HepG2 (cell line): ENCODE results near the gene CFAP119. TPM values are rescaled to one million over a fixed set of nuclear protein-coding genes. Genes with fewer than 3 reads are reported as not detected.

Experiments used
- CENPBD1 ChIP-seq: sonication (generic); formaldehyde crosslinking; IDR thresholded peaks from 2 replicates; pipeline ENCODE4 v1.8.0; 2022; ENCODE audit warnings: missing genetic modification reagents, low read depth, mild to moderate bottlenecking, borderline replicate concordance
- CHCHD3 ChIP-seq: sonication (generic); formaldehyde crosslinking; IDR thresholded peaks from 2 replicates; pipeline ENCODE4 v1.8.0; 2022; ENCODE audit warnings: mild to moderate bottlenecking, missing genetic modification reagents, moderate library complexity
- KAT2B ChIP-seq: fragments of 150-350 bp; IDR thresholded peaks from 2 replicates; pipeline ENCODE4 v1.6.1; 2014; ENCODE audit warnings: low read depth, low read length, borderline replicate concordance
- KLF13 ChIP-seq: sonication (generic); formaldehyde crosslinking; IDR thresholded peaks from 2 replicates; pipeline ENCODE4 v1.4.0; 2020; ENCODE audit warnings: mild to moderate bottlenecking, missing genetic modification reagents
- KMT2A ChIP-seq: sonication (generic); formaldehyde crosslinking; IDR thresholded peaks from 2 replicates; pipeline ENCODE4 v1.4.0; 2020; ENCODE audit warnings: missing genetic modification reagents
- PRDM10 ChIP-seq: sonication (generic); formaldehyde crosslinking; IDR thresholded peaks from 2 replicates; pipeline ENCODE4 v1.4.0; 2020; ENCODE audit warnings: low read depth, missing genetic modification reagents
- RAD21 ChIP-seq: fragments of 450-650 bp; formaldehyde crosslinking; IDR thresholded peaks from 2 replicates; pipeline ENCODE4 v1.5.0; 2020; ENCODE audit warnings: mild to moderate bottlenecking
- RFXAP ChIP-seq: sonication (generic); formaldehyde crosslinking; IDR thresholded peaks from 2 replicates; pipeline ENCODE4 v1.4.0; 2020; ENCODE audit warnings: missing genetic modification reagents, borderline replicate concordance
- RNF2 ChIP-seq: fragments of 450-650 bp; conservative IDR thresholded peaks from 2 replicates; pipeline ENCODE4 v1.6.1; 2016; ENCODE audit warnings: low read depth
- RNF219 ChIP-seq: sonication (generic); formaldehyde crosslinking; IDR thresholded peaks from 2 replicates; pipeline ENCODE4 v1.5.0; 2020; ENCODE audit warnings: mild to moderate bottlenecking, missing genetic modification reagents
- SIN3B ChIP-seq: fragments of 150-350 bp; IDR thresholded peaks from 2 replicates; pipeline ENCODE4 v1.6.1; 2014; ENCODE audit warnings: low read length
- ZBTB34 ChIP-seq: sonication (generic); formaldehyde crosslinking; IDR thresholded peaks from 2 replicates; pipeline ENCODE4 v1.8.0; 2022; ENCODE audit warnings: mild to moderate bottlenecking, missing genetic modification reagents
- ZFP90 ChIP-seq: sonication (generic); formaldehyde crosslinking; IDR thresholded peaks from 2 replicates; pipeline ENCODE4 v1.8.0; 2022; ENCODE audit warnings: missing genetic modification reagents, mild to moderate bottlenecking, inconsistent platforms, borderline replicate concordance
- ZFY ChIP-seq: sonication (generic); formaldehyde crosslinking; IDR thresholded peaks from 2 replicates; pipeline ENCODE4 v1.4.0; 2020; ENCODE audit warnings: missing genetic modification reagents
- ZNF224 ChIP-seq: sonication (generic); formaldehyde crosslinking; IDR thresholded peaks from 2 replicates; pipeline ENCODE4 v1.5.0; 2020; ENCODE audit warnings: mild to moderate bottlenecking, missing genetic modification reagents
- ZNF549 ChIP-seq: sonication (generic); formaldehyde crosslinking; IDR thresholded peaks from 2 replicates; pipeline ENCODE4 v1.5.0; 2020; ENCODE audit warnings: missing genetic modification reagents
- ZNF572 ChIP-seq: sonication (generic); formaldehyde crosslinking; IDR thresholded peaks from 2 replicates; pipeline ENCODE4 v1.5.1; 2020; ENCODE audit warnings: mild to moderate bottlenecking, missing genetic modification reagents
- ZNF589 ChIP-seq: sonication (generic); formaldehyde crosslinking; conservative IDR thresholded peaks from 2 replicates; pipeline ENCODE4 v1.8.0; 2022; ENCODE audit warnings: mild to moderate bottlenecking, moderate library complexity, missing genetic modification reagents
- ZNF724P ChIP-seq: sonication (generic); formaldehyde crosslinking; IDR thresholded peaks from 2 replicates; pipeline ENCODE4 v1.8.0; 2022; ENCODE audit warnings: missing genetic modification reagents, borderline replicate concordance
- ZNF780A ChIP-seq: sonication (generic); formaldehyde crosslinking; IDR thresholded peaks from 2 replicates; pipeline ENCODE4 v1.8.0; 2022; ENCODE audit warnings: mild to moderate bottlenecking, missing genetic modification reagents, moderate library complexity
- polyA plus RNA-seq, 8 experiments: library from polyadenylated mRNA; depleted of rRNA in 3 of 8; stranded (reverse) in 7 of 8; unstranded in 1 of 8; fragments of >200 nt; fragmentation: Illumina TruSeq in 4 of 8; extraction: Trizol in 4 of 8; gene quantifications; 2 replicates each; pipeline versions ENCODE4 v1.2.1 to v1.2.3, GENCODE V29; 2011 to 2016; ENCODE audit warnings: low read depth in 4 of 8, missing spikeins in 1 of 8, mixed read lengths in 1 of 8; ENCODE audit not compliant: insufficient read depth in 1 of 8
- total RNA-seq, 5 experiments: library from RNA; depleted of rRNA; stranded (reverse); fragments of >200 nt; fragmentation: Illumina TruSeq; extraction: Trizol; gene quantifications; 2 replicates each; pipeline ENCODE4 v1.2.3, GENCODE V29; 2016; ENCODE audit warnings: low read depth in 1 of 5

CFAP119 gene
- total and polyA plus RNA-seq, 2 of the 13 experiments (the other 11 are each of a cell fraction or from before 2014, with no cell fraction given) = 6.4 TPM

GRCh38 chr16:30775392-30776188 is 13.7 kb upstream of the CFAP119 start (continued):
- peak; percentile 18 for TF ChIP-seq PRDM10 (CRISPR knock-in tag)
- peak; percentile 90; the same call in 1 of the 2 replicates for TF ChIP-seq RNF219
- no peak for TF ChIP-seq SIN3B
- TF ChIP-seq ZBTB34 (CRISPR knock-in tag) = peak; percentile 81
- peak; percentile 61; the same call in 1 of the 2 replicates for TF ChIP-seq ZNF724P (CRISPR knock-in tag)
- no peak for TF ChIP-seq ZNF549
- peak; percentile 53; the same call in 1 of the 2 replicates for TF ChIP-seq RNF2
- TF ChIP-seq KAT2B = no peak
- 0 out of 2 replicates have a peak, but pooled peaks have one; percentile 81 for TF ChIP-seq CHCHD3 (CRISPR knock-in tag)
- peak; percentile 98 for TF ChIP-seq ZNF224 (CRISPR knock-in tag)
- peak; percentile 65; the same call in 1 of the 2 replicates for TF ChIP-seq KLF13 (CRISPR knock-in tag)
- TF ChIP-seq ZNF572 (CRISPR knock-in tag) = peak; percentile 65
- peak; percentile 85 for TF ChIP-seq KMT2A (CRISPR knock-in tag)
- TF ChIP-seq ZFY = peak; percentile 96
- TF ChIP-seq RAD21 (CRISPR knock-in tag) = peak; percentile 44
- peak; percentile 84; the same call in 1 of the 2 replicates for TF ChIP-seq RFXAP (CRISPR knock-in tag)
- TF ChIP-seq ZNF780A (CRISPR knock-in tag) = peak; percentile 76; the same call in 1 of the 2 replicates
- peak; percentile 4; the same call in 1 of the 2 replicates for TF ChIP-seq CENPBD1 (CRISPR knock-in tag)
- no peak for TF ChIP-seq ZNF589 (CRISPR knock-in tag)
- peak; percentile 95 for TF ChIP-seq ZFP90 (CRISPR knock-in tag)
